Posterior vena cava (tissue), 2 donors: ENCODE results near the gene TMEM178B. TPM values are rescaled to one million over a fixed set of nuclear protein-coding genes. Genes with fewer than 3 reads are reported as not detected.
"Not testable (repeated sequence)": the region's sequence is repeated elsewhere in the genome, so short reads cannot be mapped to it uniquely, and the experiment has no call there.

Experiments
- DNase-seq: peaks from one replicate; pipeline ENCODE4 v3.0.0-alpha.2; 2020; ENCODE audit warnings: low spot score
- intact Hi-C, 2 donors: fragments of 100-400 bp; cut with DNase I; formaldehyde crosslinking; loops; one replicate each; pipeline versions ENCODE4 v1.14.1 to v1.14.2; 2022 to 2023
- total RNA-seq, 2 donors: library from RNA; stranded (reverse); fragmentation: NEBNext Ultra II Directional; extraction: Animal tissue kit (Norgen Biotek cat#: 25700); gene quantifications; one replicate each; pipeline ENCODE4 v1.2.1, GENCODE V29; 2021
- donor health status: DM: yes; HTN: yes; CAD: no.
- donor health status: DM: yes; HTN: yes; CAD: no.

Gene TMEM178B
- total RNA-seq, 2 donors from 2014 or later: 1.00 to 1.2 TPM

- intact Hi-C loops: no loop called here
- DNase-seq: no peak
These were observed 286.0 kb downstream of the TMEM178B start for GRCh38 chr7:141359740-141360415.

GRCh38 chr7:141360416-141360760 lies 286.5 kb downstream of the TMEM178B start:
- intact Hi-C loops: no loop called here
- DNase-seq: no peak

GRCh38 chr7:141360803-141361202 lies 286.9 kb downstream of the TMEM178B start:
- intact Hi-C loops: no loop called here
- no peak for DNase-seq

DNA sequence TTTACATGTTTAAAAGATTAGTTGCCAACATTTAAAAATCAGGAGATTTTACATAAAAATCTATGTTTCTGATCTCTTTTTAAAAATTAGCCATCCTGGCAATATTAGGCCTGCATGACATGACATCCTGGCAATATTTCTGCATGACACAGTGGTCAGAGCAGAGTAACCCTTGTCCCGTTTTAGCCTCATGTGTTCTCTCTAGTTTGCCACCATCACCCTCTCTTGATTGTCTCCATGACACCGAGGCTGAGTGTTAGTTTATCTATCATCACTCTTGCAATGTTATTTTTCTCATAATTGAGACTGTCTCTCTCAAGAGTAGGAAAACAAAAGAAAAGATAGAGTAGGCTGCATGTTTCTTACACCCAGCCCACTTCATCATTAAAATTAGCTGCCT lies 287.6 kb downstream of the TMEM178B start:
- intact Hi-C loops: no loop called here
- no peak for DNase-seq

DNA sequence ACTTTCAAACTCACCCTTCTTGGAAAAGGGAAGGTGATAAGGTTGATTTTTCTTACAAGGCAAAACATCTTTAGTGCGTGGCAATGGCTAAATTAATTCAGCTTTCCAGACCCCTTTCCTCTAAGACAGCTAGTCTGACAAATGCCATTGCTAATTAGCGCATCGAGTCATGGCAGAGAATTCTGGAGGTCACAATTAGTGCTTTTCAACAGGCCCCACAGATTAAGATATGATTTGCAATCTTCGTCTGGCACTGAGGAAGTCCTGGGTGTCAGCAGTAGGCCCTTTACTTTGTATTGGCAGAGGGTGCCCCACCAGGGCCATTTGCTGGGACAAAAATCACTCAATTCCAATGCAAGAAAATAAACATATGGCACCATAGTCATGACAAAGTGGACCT lies 288.1 kb downstream of the TMEM178B start:
- DNase-seq: no peak
- intact Hi-C loops: no loop called here

DNA sequence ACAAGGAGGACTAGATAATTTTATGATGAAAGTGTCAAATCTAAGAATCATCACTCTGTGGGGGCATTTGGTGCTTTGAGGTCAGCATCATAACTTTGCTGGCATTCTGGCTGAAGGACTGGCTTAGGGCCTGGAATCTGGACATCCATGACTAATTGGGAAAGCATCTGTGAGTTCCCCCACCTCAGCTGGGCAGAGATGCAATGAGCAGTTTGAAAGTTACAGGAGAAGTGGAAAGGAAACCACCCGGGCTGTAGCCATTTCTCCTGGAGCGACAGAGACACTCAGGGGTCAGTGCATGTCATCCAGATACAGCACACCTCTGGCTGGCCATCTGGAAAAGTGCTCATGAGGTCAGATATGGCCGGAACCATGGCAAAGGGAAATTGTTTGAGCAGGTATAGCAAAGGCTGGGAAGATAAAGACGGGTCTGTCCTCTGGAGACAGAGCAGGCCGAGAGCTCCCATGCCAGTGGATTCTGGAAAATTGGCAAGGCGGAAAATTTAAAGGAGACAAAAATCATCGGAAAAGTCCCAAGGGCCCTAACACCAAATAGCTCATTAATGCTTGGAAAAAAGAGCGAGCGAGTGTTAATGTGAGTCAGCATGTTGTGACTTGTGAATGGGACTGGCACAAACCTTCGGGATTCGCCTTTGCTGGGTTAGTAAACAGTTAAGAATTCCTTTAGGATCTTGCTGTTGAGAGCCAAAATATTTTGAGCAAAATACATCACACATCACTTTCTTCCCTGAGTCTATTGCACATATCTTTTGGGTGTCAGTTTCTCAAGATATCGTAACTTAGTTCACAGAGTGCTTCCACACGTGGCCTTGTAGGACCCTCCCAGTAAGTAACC lies 288.9 kb downstream of the TMEM178B start:
- intact Hi-C loops: no loop called here
- DNase-seq: no peak

GRCh38 chr7:141363748-141364147 lies 289.9 kb downstream of the TMEM178B start:
- no peak for DNase-seq
- intact Hi-C loops: no loop called here

- no peak for DNase-seq
- intact Hi-C loops: no loop called here
These were observed 292.3 kb downstream of the TMEM178B start for GRCh38 chr7:141366091-141366621.

DNA sequence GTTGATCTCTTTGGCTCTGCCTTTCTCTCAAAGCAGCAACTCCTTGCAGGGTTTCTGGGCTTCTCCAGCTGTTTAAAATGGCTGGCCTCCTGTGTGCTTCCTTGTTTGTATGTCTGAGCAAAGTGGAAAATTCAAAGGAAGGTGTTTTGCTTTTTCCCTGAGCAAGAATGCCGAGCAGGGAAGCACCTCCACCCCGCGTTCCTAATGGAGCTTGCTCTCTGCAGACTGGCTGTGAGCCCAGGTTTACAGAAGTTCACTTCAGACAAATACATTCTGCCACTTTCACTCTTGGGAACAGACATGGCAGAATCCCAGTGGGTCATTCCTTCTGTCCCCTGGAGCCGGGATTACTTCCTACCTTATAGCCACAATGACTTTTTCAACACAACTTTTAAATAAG lies 295.6 kb downstream of the TMEM178B start:
- intact Hi-C loops: no loop called here
- no peak for DNase-seq

DNA sequence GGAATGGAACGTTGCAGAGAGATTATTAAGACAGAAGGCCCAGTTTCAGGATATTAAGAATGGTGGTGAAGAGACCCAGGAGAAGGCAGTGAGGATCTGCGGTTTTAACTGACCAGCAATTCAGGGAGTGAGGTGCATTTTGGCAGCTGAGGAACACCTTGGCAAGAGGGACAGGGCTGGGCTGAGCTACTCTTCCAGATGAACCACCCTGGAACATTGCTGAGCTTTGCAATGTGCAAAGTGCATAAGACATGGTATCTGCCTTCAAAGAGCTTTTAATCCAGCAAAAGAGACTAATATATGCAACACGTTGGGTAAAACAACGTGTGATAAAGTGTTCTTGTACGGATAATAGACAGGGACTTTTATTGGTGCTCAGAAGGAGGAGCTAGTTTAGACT lies 296.3 kb downstream of the TMEM178B start:
- DNase-seq: no peak
- intact Hi-C loops: no loop called here

GRCh38 chr7:141370650-141371049 lies 296.8 kb downstream of the TMEM178B start:
- DNase-seq: no peak
- intact Hi-C loops: no loop called here

GRCh38 chr7:141374425-141374824 lies 300.6 kb downstream of the TMEM178B start:
- DNase-seq: no peak
- intact Hi-C loops: no loop called here

- no peak for DNase-seq
- intact Hi-C loops: no loop called here
These were observed 301.6 kb downstream of the TMEM178B start for GRCh38 chr7:141375442-141375841.

DNA sequence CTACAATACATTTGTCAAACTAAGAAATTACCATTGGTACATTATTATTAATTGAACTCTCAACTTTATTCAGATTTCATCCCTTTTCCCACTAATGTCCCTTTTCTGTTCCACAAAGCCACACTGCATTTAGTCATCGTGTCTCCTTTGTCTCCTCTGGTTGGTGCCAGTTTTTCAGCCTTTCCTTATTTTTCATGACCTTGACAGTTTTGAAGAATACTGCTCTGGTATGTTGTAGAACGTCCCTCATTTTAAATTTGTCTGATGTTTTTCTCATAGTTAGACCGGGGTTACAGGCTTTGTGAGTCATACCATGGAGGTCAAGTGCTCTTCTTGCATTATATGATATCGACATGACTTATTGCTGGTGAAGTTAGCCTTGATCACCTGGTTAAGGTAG lies 304.0 kb downstream of the TMEM178B start:
- intact Hi-C loops: no loop called here
- DNase-seq: no peak

GRCh38 chr7:141378405-141378804 lies 304.5 kb downstream of the TMEM178B start:
- DNase-seq: no peak
- intact Hi-C loops: no loop called here

GRCh38 chr7:141381794-141382427 lies 308.0 kb downstream of the TMEM178B start:
- intact Hi-C loops: no loop called here
- no peak for DNase-seq

DNA sequence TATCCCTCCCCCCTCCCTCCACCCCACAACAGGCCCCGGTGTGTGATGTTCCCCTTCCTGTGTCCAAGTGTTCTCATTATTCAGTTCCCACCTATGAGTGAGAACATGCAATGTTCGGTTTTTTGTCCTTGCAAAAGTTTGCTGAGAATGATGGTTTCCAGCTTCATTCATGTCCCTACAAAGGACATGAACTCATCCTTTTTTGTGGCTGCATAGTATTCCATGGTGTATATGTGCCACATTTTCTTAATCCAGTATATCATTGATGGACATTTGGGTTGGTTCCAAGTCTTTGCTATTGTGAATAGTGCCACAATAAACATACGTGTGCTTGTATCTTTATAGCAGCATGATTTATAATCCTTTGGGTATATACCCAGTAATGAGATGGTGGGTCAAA lies 309.5 kb downstream of the TMEM178B start:
- DNase-seq, intact Hi-C loops: not testable (repeated sequence)

GRCh38 chr7:141386881-141387280 lies 313.0 kb downstream of the TMEM178B start:
- no peak for DNase-seq
- intact Hi-C loops: no loop called here

DNA sequence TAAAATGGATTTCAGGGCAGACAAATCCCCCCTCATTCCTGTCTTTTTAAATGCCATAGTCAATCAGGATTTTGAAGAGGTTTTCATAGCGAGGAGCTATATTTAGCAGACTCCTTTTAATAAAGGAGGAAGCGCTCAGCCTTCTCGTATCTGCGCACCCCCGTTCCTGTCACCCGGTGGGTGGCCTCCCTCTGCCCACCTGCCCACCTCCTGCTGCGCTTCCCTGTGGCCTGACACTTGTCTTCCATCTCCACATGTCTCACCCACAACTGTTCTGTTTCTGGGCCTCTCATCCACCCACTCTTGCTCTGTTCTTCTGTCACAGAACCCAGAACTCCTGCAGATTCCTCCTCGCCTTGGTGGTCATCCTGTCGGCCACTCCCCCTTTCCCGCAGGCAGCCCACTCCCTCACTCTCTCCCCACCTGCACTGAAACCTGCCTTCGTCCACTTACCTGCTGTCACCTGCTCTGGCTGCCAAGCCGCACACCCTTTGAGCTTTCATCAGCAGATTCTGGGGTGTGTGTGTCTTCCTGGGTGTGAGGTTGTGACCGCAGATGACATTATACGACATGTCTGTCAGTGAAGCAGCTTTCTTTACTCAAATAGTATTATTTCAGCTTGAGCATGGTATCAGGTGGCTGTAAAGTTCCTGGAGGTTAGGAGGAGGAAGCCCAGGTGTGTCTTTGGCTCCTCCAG lies 313.8 kb downstream of the TMEM178B start:
- no peak for DNase-seq
- intact Hi-C loops: no loop called here
